Left renal cortex interstitium (tissue), 4 donors: ENCODE results near the gene TBC1D1. TPM values are rescaled to one million over a fixed set of nuclear protein-coding genes. Genes with fewer than 3 reads are reported as not detected.
"Not testable (repeated sequence)": the region's sequence is repeated elsewhere in the genome, so short reads cannot be mapped to it uniquely, and the experiment has no call there.

Experiments
- DNase-seq, 4 donors: peaks; one replicate each; pipeline ENCODE4 v3.0.0-alpha.2; 2013; ENCODE audit warnings: low read depth in 4 of 4, low spot score in 2 of 4, missing footprints in 1 of 4
- polyA plus RNA-seq, 4 donors: library from polyadenylated mRNA; unstranded; fragments of 120-200 nt; gene quantifications; one replicate each; pipeline ENCODE4 v1.2.1, GENCODE V29; 2013; ENCODE audit not compliant: insufficient read length in 4 of 4

The TBC1D1 gene
- polyA plus RNA-seq, 4 donors: 179 to 192 (median 184) TPM

DNA sequence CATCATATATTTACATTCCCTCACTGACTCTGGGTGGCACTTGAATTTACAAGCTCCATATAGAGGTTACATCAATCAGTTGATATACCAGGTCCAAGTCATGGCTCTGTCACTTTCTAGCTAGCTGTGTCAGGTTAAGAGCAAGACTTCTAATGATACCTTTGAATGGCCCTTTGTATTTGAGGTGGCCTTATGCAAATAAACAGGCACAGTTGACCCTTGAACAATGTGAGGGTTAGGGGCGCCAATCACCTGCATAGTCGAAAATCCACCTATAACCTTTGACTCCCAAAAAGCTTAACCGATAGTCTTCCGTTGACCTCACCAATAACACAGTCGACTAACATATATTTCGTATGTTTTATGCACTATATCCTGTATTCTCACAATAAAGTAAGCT, 68.0 kb downstream of the TBC1D1 start:
- DNase-seq: no peak

GRCh38 chr4:37960098-37960497, 69.2 kb downstream of the TBC1D1 start, which contains the start of gene PTTG2:
Gene PTTG2 (plus strand): TSS chr4:37960398. CDS start chr4:37960435, 37 bp downstream.
- DNase-seq: no peak

GRCh38 chr4:37960679-37961450, 70.0 kb downstream of the TBC1D1 start:
- DNase-seq: no peak

- no peak for DNase-seq
Measured at GRCh38 chr4:37964734-37965457, 74.0 kb downstream of the TBC1D1 start.

DNA sequence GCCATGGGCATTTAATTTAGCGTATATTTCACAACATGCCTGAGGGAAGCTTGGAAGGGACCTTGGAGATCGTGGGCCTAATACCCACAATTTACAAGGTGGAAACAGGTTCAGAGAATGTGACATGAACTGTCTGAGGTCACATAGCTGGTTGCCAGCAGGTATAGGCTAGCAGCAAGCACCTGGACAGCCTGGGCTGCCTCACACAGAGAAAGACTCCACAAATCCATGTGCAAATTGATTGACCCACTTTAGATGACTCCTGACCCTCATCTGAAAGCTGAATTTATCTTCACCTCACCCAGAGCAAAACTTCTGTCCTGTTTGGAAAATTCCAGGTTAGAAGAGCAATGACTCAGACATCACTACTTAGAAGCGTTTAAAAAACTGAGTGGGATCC, 75.2 kb downstream of the TBC1D1 start:
- no peak for DNase-seq

DNA sequence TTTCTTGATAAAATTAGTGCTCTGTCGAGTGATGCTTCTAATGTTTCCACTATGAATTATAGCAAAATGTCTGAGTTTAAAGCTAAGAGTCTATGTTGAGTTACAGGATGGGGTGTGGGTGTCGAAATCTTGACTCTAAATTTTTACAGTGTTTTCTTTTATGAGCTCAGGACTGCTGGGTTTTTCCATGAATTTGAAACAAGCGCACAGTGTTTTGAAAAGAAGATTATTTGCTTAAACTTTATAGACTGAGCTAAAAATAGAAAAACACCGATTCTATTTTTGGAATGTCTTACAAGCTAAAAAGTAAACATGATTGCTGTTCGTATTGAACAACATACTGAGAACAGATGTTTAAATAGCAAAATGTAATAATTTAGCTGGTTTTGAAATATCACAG, 76.9 kb downstream of the TBC1D1 start:
- no peak for DNase-seq

DNA sequence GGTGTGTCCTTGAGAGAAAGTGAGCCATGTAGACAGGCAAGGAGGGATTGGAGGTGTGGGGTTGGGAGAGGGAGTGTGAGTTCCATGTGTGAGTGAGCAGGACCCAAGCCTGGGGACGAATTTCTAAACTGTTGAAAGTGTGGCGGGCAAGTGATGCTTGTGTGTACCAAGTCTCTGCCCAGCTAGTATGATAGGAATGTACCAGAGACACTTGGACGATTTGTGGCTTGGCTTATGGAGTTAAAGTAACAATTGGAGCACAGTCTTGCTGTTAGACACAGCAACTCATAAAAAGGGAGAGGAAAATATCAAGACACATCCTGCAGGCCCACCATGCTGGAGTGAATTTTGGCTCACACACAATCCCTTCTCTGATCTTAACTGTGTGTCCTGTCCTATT, 77.9 kb downstream of the TBC1D1 start:
- no peak for DNase-seq

- no peak for DNase-seq
Measured at GRCh38 chr4:37970702-37971101, 79.8 kb downstream of the TBC1D1 start.

GRCh38 chr4:37971202-37971601, 80.3 kb downstream of the TBC1D1 start:
- no peak for DNase-seq

GRCh38 chr4:37973441-37973840, 82.6 kb downstream of the TBC1D1 start:
- DNase-seq: no peak

GRCh38 chr4:37975321-37975822, 84.5 kb downstream of the TBC1D1 start:
- DNase-seq: not testable (repeated sequence)

GRCh38 chr4:37976507-37976906, 85.6 kb downstream of the TBC1D1 start:
- DNase-seq: no peak

DNA sequence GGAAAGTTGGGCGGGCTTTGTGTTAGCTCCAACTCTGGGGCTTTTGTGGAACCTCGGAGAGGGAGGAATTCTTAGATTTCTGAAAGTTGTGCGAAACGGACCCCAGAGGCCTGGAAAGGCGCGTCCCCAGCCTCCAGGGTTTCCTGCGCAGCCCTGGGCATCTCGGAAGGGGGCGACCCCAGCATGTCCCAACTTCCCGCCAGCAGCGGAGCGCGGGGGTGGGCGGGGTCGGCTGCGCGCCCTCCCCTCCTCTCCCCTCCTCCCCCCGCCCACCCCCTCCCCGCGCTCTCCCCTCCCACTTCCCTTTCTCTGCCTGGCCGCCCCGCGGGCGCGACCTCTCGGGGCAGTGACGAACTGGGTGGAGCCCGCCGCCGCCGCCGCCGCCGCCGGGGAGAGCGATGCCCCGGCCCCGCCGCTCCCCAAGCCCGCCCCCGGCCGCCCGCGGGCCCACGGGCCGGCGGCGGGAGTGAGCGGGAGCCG, 86.1 kb downstream of the TBC1D1 start:
- DNase-seq: peak in 1 of 4 donors; percentile 71

DNA sequence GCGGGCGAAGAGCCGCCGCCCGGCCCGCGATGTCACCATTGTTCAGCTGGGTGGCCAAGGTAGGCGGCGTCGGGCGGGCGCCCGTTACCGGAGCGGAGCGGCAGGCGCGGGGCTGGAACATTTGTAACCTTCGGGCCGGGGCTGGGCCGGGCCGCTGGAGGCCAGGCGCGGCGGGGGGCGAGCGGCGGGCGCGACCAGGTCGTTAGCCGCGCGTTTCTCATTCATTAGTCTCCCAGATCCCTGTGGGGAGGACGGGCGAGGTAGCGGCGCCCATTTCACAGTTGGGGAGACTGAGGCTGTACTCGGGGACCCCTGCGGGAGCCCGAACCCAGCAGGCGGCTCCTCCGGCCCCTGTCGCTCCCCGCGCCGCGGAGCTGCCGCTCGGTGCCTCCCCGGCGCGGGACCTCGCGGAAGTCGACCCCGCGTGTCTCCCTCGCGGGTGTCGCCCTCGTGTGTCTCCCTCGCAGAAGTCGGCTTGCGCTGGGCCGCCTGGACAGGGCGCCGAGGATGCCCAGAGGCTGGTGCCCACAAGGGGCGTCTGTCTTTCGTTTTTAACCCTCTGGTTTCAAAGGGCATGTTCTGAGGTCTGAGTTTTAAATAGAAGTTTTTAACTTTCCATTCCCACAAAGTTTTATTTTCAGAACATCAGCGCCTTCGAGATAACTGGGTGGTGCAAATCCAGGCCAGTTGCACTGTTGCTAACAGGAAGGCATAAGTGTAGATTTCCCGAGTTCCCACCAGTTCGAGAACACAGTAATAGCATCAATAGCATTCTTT, 86.8 kb downstream of the TBC1D1 start:
- DNase-seq: no peak

DNA sequence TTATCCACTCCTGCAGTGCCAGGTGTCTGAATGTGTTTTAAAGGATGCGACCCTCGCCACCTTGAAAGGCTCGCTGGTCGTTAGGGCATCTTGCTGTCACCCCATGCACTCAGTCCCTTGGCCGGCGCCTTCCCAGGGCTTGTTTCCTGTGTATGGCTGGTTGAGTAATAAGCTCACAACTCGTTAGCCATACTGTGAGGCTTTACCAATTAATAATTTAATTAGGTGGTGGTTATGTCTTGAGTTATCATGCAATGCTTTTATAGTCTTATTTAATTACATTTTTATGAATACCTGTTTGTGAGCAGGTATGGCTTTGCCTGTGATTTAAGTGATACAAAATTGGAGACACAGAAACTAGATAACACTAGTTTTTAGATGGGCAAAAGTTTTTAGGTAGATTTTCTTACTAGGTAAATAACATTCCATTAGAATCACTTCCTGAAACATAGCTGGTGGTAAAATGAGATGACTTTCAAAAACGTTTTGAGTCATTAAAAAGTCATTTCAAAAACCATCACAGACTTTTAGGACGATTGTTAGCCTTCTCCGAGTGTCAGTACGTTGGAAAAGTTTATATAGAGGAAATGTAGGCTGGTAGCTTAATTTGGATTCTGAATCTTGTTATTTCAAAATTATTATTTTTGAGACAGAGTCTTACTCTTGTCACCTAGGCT, 87.5 kb downstream of the TBC1D1 start:
- DNase-seq: no peak

DNA sequence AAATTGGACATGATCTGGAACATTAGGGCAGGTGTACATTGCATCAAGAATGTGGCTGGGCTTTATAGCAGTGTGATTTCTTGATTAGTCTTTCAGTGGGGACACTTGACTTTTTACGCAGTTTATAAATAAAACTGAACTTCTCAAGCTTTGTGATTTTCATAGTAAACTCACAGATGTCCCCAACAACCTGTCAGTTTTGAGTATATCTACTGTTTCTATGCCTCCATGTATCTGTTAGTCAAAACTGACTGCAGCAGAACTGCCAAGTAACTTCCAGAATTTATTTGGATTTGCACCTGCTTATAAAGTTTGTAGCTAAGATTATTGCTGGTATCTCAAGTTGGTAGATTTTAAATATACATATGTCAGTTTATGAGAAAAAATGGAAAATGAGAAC, 89.4 kb downstream of the TBC1D1 start:
- no peak for DNase-seq

DNA sequence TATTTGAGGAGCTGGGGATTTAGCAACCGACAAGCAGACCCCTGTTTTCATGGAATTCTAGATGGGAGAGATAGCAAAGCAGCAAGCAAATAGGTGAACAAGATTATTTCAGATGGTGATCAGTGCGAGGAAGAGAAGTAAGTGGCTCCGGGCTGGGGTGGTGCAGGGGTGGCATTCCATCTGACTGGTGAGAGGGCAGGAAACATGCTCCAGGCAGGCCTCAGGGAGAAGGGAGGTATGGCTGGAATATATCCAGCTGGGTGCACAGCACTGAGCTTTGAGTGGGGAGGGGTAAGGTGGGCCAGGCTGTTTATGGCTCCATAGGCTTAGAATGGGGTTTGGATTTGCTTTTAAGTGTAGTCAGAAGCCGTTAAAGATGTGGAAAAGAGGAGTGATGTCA, 90.5 kb downstream of the TBC1D1 start:
- no peak for DNase-seq

GRCh38 chr4:37981844-37982720, 91.2 kb downstream of the TBC1D1 start:
- DNase-seq: no peak

GRCh38 chr4:37982736-37983135, 91.9 kb downstream of the TBC1D1 start:
- no peak for DNase-seq
